HEK293T (cell line): Measurements from ENCODE around the gene SCART1.

ENCODE experiments used
- ARNT ChIP-seq: fragments of 450-650 bp; IDR thresholded peaks from 2 replicates; pipeline ENCODE4 v1.6.1; 2017; ENCODE audit warnings: mild to moderate bottlenecking
- BHLHE40 ChIP-seq: fragments of 450-650 bp; IDR thresholded peaks from 2 replicates; pipeline ENCODE4 v1.6.1; 2016; ENCODE audit warnings: mild to moderate bottlenecking, moderate library complexity, borderline replicate concordance
- CTBP1 ChIP-seq: fragments of 450-650 bp; IDR thresholded peaks from 2 replicates; pipeline ENCODE4 v1.6.1; 2016; ENCODE audit warnings: borderline replicate concordance
- ELF4 ChIP-seq: fragments of 450-650 bp; IDR thresholded peaks from 2 replicates; pipeline ENCODE4 v1.6.1; 2017; ENCODE audit warnings: antibody characterized with exemption
- FOXK2 ChIP-seq: fragments of 450-650 bp; IDR thresholded peaks from 2 replicates; pipeline ENCODE4 v1.6.1; 2016; ENCODE audit warnings: mild to moderate bottlenecking
- FOXM1 ChIP-seq: fragments of 450-650 bp; IDR thresholded peaks from 2 replicates; pipeline ENCODE4 v1.6.1; 2017; ENCODE audit warnings: mild to moderate bottlenecking, borderline replicate concordance
- HDGF ChIP-seq: fragments of 450-650 bp; IDR thresholded peaks from 2 replicates; pipeline ENCODE4 v1.6.1; 2017; ENCODE audit warnings: antibody characterized with exemption, borderline replicate concordance
- LEF1 ChIP-seq: fragments of 450-650 bp; IDR thresholded peaks from 2 replicates; pipeline ENCODE4 v1.6.1; 2017; ENCODE audit warnings: mild to moderate bottlenecking, borderline replicate concordance
- NFRKB ChIP-seq: fragments of 450-650 bp; IDR thresholded peaks from 2 replicates; pipeline ENCODE4 v1.6.1; 2016; ENCODE audit warnings: mild to moderate bottlenecking, moderate library complexity
- PKNOX1 ChIP-seq: fragments of 450-650 bp; IDR thresholded peaks from 2 replicates; pipeline ENCODE4 v1.6.1; 2016
- SP1 ChIP-seq: fragments of 450-650 bp; IDR thresholded peaks from 2 replicates; pipeline ENCODE4 v1.6.1; 2017

- TF ChIP-seq ARNT = no peak
- no peak for TF ChIP-seq FOXM1
- no peak for TF ChIP-seq HDGF
- TF ChIP-seq SP1 = no peak
- TF ChIP-seq FOXK2 = no peak
- no peak for TF ChIP-seq BHLHE40
- TF ChIP-seq NFRKB = no peak
- TF ChIP-seq ELF4 = no peak
- no peak for TF ChIP-seq LEF1
- no peak for TF ChIP-seq PKNOX1
- no peak for TF ChIP-seq CTBP1
Observed at GRCh38 chr10:133471300-133472109, 17.8 kb downstream of the SCART1 start.
